Heart left ventricle (tissue), 13 donors: ENCODE results near the gene LRRC71.

ENCODE experiments used
- POLR2A ChIP-seq, 2 donors: fragments of 450-650 bp; IDR thresholded peaks; one replicate each; pipeline ENCODE4 v1.6.1; 2017; ENCODE audit warnings: antibody characterized with exemption in 2 of 2, mild to moderate bottlenecking in 2 of 2, moderate library complexity in 2 of 2
- TF ChIP-seq, protein P1 (sequence below), 12 donors: fragments of 200-600 bp; sonication (generic) in 4 of 12; IDR thresholded peaks; one replicate each; pipeline versions ENCODE4 v1.5.0 to v1.8.0; 2018 to 2022; ENCODE audit warnings: antibody characterized with exemption in 12 of 12, mild to moderate bottlenecking in 5 of 12
- donor health status: ischemic (EF 13 %, LVEDD 7.1; RV severe dilation, severe dysfunction).
- donor health status: DM: no; HTN: yes; CAD: no.
- donor health status: DM: no; HTN: no; CAD: no.
- donor health status: ischemic (EF 25% LVEDD 6.9; RV normal size, moderate dysfunction).
- donor health status: ischemic (EF 25% LVEDD 5.7; RV mildly dilated, moderate dysfunction).
- donor health status: ischemic (EF 35%, LVEDD 5.7; RV mildly dilated, moderate dysfunction).
- donor health status: nonischemic (EF 11% LVEDD 7.7; RV severe dilation, severe dysfunction).
- donor health status: DM: yes; HTN: yes; CAD: no.
- donor health status: PGD.
- donor health status: ischemic (EF 29% LVEDD 5.4; RV normal size, mild dysfunction).
- donor health status: nonischemic (EF 23%, LVEDD 6.1; RV moderate dilation, normal function).

DNA sequence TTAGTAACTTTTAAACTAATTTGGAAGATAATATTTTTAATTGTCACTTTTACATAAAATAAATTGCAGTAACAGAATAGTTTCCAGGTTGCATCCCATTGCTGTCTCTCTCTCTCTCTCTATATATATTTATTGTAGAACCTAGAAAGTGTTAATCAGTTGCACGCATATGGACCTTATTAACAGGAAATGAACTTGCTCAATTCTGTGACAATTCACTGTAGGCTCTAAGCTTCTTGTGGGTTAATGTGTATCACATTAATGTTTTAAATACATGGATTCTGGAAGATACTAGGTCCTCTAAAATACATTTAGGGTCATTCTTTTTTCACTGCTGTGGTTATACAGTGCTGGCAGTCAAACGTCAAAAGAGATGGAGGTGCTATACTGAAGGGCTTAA lies 33.1 kb downstream of the LRRC71 start:
- TF ChIP-seq, protein P1, sequence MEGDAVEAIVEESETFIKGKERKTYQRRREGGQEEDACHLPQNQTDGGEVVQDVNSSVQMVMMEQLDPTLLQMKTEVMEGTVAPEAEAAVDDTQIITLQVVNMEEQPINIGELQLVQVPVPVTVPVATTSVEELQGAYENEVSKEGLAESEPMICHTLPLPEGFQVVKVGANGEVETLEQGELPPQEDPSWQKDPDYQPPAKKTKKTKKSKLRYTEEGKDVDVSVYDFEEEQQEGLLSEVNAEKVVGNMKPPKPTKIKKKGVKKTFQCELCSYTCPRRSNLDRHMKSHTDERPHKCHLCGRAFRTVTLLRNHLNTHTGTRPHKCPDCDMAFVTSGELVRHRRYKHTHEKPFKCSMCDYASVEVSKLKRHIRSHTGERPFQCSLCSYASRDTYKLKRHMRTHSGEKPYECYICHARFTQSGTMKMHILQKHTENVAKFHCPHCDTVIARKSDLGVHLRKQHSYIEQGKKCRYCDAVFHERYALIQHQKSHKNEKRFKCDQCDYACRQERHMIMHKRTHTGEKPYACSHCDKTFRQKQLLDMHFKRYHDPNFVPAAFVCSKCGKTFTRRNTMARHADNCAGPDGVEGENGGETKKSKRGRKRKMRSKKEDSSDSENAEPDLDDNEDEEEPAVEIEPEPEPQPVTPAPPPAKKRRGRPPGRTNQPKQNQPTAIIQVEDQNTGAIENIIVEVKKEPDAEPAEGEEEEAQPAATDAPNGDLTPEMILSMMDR (IDR thresholded peaks at IDR 0.05): no peak
- TF ChIP-seq POLR2A (IDR thresholded peaks at IDR 0.05): no peak
